Measurements from ENCODE around the gene WDFY3.

GRCh38 chr4:84948056-84948455, 18.4 kb downstream of the WDFY3 start:
- TF ChIP-seq POLR2A (IDR thresholded peaks at IDR 0.05) (no peak), POLR2AphosphoS5 (IDR thresholded peaks at IDR 0.05) (no peak)

Data from stomach (tissue), 4 donors.